Gastroesophageal sphincter (tissue), 3 donors: ENCODE measurements around the gene GLI3.

Experiments used
- CTCF ChIP-seq, 4 experiments: fragments of 200-600 bp in 2 of 4; fragments of 450-650 bp in 2 of 4; sonication (generic) in 1 of 4; IDR thresholded peaks; one replicate each; pipeline ENCODE4 v1.5.1; 2017 to 2019; ENCODE audit warnings: antibody characterized with exemption in 4 of 4, mild to moderate bottlenecking in 2 of 4, moderate library complexity in 2 of 4
- POLR2A ChIP-seq, 2 donors: fragments of 450-650 bp; IDR thresholded peaks; one replicate each; pipeline ENCODE4 v1.6.1; 2017; ENCODE audit warnings: antibody characterized with exemption in 2 of 2, mild to moderate bottlenecking in 2 of 2, moderate library complexity in 1 of 2

- peak in 1 of 4 experiments; percentile 14 for TF ChIP-seq CTCF (IDR thresholded peaks at IDR 0.05)
- TF ChIP-seq POLR2A (IDR thresholded peaks at IDR 0.05): no peak
These were observed 50.9 kb downstream of the GLI3 start for GRCh38 chr7:42186151-42186550.
